HG03469 (cell line): Measurements from ENCODE around the gene BBOF1.
"Not testable (repeated sequence)": the region's sequence is repeated elsewhere in the genome, so short reads cannot be mapped to it uniquely, and the experiment has no call there.

ENCODE experiments used
- ATAC-seq: cut with Tn5 transposase; IDR thresholded peaks from one replicate; pipeline ENCODE4 v1.9.1; 2021; ENCODE audit warnings: mild to moderate bottlenecking, moderate library complexity, moderate number of reproducible peaks; ENCODE audit not compliant: unreplicated experiment

The BBOF1 gene, protein sequence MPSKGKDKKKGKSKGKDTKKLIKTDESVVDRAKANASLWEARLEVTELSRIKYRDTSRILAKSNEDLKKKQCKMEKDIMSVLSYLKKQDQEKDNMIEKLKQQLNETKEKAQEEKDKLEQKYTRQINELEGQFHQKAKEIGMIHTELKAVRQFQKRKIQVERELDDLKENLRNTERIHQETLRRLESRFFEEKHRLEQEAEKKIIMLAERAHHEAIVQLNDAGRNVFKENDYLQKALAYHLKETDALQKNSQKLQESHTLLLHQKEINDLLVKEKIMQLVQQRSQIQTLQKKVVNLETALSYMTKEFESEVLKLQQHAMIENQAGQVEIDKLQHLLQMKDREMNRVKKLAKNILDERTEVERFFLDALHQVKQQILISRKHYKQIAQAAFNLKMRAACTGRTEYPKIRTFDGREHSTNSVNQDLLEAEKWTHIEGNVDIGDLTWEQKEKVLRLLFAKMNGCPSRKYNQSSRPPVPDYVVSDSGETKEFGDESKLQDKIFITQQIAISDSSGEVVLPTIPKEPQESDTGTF

DNA sequence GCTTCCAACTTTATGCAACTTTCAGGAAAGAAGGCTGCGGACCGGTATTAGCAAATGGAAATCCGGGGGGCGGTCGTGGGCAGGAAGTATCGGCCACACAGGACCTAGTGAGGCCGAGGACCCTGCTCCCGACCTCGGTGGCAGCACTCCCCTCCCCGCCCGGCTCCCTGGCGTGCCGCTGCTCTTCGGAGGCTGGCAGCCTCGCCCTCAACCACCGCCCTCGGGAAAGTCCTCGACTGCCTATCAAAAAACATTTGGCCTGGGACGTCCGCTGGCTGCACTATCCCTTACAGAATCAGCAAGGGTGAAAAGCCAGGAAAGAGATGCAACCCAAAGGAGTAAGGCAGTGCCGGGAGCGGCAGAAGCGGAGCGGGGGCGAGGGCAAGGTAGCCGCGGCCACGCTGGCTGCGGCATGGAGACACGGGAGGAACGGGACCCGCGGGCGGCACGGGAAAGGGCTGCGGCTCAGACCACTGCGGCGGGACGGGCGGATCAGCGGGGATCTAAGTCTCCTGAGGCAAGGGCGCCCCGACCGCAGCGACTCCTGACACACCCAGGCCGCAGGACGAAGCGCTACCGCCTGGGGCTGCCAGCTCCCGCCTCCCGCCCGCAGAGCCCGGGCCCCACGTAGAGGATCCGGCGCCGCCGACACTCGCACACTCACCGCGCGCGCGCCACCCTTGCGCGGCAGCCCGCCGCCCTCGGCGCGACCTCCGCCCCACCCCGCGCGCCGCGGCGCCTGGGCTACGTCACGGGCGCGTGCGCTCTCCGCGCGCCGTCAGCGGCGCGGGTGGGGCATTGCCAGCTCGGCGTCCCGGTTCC, at the start of gene BBOF1, which contains the start of gene ENTPD5:
Gene BBOF1, plus strand, starts transcription at position 764 of the 822 bp plus-strand sequence. CDS start 130 bp downstream, outside the sequence.
Gene ENTPD5, minus strand, starts transcription at position 703 of the 822 bp plus-strand sequence. CDS start 31,186 bp downstream, outside the sequence.
- peak; percentile 61 for ATAC-seq

DNA sequence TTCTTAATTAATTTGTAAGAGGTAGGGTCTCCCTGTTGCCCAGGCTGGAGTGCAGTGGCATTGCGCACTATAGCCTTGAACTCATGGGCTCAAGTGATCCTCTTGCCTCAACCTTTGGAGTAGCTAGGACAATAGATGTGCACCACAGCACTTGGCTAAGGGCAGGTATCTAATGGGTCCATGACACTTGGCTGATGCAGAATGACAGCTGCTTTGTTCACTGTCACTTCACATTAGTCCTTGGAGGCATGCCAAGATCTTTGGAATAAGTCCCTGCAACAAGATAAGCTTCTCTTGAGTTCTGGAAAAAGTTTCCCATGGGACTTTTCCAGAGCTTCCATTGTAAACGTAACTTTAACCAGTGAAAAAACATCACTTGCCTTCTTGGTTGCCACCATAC, 45.7 kb upstream of the BBOF1 start:
- no peak for ATAC-seq

DNA sequence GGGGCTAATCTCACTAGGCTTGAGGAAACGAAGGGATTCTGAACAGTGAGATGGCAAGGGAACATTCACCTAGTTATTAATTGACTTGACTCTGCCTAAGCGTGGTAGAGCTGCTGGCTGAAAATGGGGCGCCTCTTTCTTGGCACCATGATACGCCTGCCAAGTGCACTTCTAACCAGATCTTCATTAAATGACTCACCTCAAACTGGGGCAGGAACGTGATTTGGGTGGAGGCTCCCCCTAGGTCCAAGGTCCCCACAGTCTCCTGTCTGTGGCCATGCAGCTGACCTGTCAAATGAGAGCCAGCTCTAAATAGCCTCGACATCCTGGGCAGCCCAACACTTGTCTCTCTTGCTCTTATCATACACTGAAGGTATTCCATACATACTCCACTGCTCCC, 43.0 kb upstream of the BBOF1 start:
- no peak for ATAC-seq

DNA sequence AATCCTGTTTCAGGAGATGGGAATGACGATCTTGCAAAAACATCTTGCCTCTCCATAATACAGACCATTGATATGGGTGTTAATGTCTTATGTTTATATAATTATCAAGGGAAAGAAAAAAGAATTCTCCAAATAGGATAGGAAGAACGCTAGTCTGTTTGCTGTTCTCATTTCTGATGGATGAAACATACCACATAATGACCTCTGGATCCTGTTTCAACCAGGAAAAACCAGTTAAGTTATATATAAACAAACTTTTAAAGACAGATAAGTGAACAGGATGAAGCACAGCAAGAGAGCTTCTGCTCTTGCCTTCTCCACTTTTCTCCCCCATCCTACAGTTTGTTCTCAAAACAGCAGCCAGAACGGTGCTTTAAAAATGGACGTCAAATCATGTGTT, 41.3 kb upstream of the BBOF1 start:
- ATAC-seq = no peak

DNA sequence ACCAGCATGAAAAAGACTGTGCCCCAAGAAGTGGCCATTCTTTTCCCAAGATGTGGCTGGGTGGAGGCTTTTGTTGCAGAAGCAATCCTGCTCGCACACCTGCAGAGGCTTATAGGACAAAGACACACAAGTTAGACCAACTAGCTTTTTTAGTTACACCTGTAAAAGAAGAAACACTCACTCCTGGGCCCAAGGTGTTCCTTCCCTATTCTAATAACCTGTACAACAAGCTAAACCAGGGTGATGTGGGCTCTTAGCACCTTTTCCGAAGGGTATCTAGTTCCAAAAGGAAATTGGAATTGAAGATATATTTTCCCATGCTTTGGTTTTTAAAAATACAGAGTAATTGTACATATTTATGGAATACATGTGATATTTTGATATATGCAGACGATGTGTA, 31.1 kb upstream of the BBOF1 start:
- ATAC-seq = no peak

DNA sequence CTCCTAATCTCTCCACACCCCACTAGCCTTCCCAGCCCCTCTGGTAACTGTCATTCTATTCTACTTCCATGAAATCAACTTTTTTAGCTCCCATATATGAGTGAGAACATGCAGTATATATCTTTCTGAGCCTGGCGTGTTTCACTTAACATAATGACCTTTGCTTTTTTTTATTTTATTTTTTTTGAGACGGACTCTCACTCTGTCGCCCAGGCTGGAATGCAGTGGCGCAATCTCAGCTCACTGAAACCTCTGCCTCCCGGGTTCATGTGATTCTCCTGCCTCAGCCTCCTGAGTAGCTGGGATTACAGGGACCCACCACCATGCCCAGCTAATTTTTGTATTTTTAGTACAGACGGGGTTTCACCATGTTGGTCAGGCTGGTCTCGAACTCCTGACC, 30.5 kb upstream of the BBOF1 start:
- not testable (repeated sequence) for ATAC-seq

DNA sequence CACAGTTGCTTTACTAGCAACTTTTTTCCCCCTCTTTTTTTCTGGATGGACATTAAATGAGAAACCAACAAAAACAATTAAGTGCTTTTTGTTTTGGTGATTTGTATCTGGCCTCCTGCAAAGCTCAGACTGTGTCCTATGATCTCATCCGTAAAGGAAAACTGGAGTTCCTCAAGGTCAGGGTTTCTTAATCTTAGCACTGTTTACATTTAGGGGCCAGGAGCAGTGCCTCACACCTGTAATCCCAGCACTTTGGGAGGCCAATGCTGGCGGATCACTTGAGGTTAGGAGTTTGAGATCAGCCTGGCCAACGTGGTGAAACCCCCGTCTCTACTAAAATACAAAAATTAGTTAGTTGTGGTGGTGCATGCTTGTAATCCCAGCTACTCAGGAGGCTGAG, 28.1 kb upstream of the BBOF1 start:
- ATAC-seq = no peak

DNA sequence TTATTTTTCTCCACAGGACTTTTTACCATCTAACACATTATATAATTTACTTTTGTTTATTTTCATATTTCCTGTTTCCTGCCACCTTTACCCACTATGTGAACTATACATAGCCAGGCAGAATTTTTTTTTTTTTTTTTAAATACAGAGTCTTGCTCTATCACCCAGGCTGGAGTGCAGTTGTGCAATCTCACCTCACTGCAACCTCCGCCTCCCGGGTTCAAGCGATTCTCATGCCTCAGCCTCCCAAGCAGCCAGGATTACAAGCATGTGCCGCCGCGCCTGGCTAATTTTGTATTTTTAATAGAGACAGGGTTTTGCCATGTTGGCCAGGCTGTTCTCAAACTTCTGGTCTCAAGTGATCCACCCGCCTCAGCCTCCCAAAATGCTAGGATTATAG, 24.2 kb upstream of the BBOF1 start:
- ATAC-seq = not testable (repeated sequence)

DNA sequence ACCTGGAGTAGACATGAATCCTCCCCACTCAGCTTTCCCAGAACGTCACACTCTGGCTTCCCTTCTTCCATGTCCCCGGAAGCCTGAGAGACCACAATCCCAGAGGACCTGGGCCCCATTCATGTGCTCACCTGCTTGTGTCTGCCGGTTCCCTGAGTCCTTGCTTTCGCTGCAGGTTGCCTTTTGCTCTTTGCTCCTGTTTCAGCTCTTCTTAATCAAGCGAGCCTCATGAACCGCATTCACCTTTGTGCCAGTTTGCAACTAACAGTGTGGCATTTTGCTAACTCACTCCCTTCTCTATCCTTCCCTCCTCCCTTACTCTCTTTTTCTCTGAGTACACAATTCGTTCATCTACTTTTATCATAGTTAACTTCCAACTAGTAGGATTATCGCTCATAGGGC, 23.2 kb upstream of the BBOF1 start:
- no peak for ATAC-seq

DNA sequence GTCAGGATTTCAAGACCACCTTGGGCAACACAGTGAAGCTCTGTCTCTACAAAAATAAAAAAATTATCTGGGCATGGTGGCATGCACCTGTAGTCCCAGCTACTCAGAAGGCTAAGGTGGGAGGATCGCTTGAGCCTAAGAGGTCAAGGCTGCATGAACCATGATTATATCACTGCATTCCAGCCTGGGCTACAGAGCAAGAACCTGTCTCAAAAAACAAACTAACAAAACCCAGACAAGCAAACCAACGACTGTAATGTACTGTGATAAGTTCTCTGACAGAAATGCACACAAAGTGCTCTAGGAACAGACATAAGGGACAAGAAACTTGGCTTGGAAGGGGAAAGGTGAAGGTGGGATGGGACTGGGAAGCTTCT, 22.4 kb upstream of the BBOF1 start:
- no peak for ATAC-seq

DNA sequence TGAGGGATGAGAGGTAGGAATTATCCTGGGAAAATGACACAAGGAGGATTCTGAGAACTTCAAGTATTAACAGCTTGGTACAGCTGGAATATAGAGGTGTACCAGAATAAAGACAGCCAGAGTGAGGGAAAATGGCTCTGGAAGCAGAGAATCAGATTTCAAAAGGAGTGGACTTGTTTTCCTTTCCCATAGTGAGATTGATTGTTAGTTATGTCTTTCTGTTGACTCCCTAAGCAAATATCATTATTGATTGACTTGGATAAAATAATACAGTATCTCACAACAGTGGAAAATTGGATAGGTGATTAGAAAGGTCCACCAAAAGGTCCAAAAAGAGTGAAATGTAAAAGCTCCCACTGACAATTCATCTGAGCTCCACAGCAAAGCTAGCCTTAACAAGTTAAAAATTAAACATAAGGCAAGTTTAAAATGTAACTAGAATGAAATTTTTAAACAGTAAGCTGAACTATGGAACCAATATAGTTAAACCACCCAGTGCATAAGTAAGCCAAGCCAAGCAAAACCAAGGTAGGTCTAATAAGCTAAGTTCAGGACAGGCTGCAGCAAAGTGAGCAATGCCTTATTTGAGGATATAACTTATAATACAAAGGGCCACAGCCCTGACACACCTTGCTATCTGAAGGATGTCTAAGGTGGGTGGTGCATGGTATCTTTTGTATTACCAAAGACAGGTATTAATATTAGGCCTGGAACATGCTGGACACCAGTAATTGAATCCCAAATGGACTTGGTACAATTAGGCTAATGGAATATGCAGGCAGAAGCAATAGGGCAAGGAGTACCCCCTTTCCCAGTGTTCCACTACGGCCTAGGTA, 21.8 kb upstream of the BBOF1 start:
- ATAC-seq = no peak

DNA sequence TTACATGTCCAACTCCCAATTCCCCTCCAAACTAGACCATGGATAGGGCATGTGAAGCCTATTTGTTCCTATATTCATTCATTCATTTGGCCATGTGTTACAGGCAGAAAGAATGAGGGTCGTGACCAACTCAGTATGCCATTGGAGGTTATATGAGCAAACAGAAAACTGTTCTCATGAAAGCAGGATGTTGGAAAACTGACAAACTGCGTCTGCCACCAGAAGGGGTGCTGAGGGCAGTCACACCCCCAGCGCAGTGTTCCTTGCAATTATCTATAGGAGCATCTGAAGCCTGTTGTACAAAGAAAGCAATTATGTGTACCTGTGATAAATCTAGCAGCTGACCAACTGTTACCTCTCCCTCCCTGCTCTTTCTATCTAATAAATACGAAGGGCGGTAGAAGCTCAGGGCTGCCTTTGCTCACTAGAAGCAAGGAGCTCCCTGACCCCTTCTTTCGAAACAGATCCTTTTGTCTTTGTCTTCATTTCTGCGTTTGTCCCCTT, 21.2 kb upstream of the BBOF1 start:
- ATAC-seq = no peak

DNA sequence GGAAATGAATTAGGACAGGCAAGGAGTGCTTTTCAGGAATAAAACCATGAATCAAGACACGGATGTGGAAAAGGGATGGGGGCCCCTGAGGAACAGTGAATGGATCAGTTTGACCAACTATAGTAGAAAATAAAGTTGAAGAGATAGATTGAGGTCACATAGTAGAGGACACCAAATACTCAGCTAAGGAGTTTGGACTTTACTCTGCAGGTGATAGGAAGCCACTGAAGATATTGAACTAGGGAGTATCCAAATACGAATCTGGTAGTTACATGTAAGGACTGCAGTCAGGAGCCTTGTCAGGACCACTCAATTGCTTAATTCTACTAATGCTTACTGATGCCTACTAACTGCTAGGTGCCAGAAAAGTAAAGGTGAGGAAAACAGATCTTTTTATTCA, 20.4 kb upstream of the BBOF1 start:
- ATAC-seq = no peak

DNA sequence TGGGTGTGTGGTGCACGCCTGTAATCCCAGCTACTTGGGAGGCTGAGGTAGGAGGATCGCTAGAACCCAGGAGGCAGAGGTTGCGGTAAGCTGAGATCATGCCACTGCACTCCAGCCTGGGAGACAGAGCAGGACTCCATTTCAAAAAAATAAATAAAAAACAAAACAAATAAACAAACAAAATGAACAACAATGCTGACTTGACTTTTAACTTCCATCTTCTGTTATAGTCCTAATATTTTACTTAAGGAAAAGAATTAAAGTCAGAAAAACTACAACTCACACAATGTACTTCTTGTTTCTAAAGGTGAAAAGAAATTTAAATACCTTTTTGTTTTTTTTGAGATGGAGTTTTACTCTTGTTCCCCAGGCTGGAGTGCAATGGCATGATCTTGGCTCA, 13.5 kb upstream of the BBOF1 start:
- not testable (repeated sequence) for ATAC-seq

DNA sequence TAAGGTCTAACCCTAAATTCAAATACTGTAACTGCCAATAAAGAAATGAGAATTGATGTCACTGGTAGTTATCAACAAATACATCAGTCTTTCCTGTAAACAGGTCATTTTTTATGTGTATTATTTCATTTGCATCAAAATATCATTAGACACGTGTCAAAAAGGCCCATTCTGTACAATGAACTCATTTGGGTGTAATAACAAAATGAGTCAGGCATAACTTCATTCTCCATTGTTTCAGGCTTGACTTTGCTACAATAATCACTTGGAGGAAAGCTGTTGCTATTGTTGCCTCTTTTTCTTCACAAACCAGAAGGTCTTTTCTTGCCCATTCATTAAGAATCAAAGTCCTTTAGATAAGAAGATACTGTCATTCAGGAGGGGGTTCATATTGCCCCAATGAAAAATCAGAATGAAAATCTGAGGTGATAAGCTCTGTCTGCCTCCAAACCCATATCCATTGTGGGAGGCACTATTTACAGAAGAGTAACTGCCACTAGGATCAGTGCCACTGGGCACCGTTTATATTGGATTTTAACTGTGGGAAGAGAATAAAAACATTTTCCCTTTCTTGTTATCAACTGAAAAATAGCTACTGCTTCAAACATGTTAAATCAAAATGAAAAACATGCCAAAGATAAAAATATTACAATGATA, 10.2 kb upstream of the BBOF1 start:
- no peak for ATAC-seq

DNA sequence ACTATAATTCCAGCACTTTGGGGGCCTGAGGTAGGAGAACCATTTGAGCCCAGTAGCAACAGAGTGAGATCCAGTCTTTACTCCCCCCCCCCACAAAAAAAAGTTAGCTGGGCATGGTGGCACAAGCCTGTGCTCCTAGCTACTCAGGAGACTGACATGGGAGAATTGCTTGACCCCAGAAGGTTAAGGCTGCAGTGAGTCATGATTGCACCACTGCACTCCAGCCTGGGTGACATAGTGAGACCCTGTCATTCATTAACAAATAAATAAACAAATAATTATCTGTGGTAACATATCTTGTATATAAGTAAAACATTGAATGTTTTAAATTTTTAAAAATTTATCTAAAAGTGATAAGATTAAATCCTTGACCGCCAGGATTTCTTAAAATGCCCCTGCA, 4.8 kb upstream of the BBOF1 start:
- no peak for ATAC-seq

DNA sequence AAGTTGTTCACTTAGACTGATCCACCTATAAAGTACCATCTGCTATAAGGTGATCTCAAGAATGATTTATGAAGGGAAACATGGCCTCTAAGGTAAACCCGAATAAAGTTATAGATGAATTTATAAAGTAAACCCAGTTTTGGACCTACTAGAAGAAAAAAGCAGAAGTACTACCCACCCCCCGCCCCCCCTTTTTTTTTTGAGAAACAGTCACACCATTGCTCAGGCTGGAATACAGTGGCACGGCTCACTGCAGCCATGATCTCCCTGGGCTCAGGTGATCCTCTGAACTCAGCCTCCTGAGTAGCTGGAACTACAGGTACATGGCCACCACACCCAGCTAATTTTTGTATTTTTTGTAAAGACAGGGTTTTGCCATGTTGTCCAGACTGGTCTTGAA, 4.0 kb upstream of the BBOF1 start:
- ATAC-seq = no peak

DNA sequence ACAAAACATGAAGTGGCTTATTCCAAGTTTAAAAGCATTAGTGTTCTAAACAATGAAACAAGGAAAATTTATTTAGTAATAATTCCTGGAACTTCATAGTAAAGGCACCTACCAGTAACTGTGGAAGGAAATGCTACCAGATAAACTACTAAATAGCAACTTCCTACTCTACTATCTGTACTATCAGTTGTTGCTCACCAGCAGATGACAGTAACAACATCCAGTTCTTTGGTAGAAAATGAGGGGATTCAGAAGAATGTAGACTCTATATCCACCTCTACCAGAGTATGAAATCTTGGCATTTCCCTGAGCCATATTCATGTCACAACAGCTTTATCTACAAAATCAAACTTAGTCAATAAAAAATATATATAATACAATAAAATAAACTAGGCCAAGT, 3.2 kb upstream of the BBOF1 start:
- no peak for ATAC-seq

DNA sequence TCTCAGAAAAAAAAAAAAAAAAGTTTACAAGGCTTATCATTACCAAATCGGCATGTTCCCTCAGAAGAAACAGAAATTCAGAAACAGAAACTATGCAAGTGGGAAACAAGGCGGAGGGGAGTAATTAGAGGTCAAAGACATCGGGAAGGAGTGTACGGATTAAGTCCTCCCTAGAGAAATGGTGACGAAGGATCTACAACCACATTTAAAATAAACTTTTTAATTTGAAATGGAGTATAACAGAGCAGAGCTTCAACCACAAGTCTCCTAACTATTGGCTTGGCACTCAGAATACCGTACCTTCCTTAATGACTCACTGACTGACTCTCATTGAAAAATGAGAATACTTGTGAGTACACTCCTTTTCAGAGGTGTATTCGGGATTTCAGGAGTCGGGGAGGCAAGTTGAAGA, 969 bp upstream of the BBOF1 start:
- ATAC-seq = no peak
